GM21515 (cell line): Measurements from ENCODE around the gene UBE2D2.
"Not testable (repeated sequence)": the region's sequence is repeated elsewhere in the genome, so short reads cannot be mapped to it uniquely, and the experiment has no call there.

ENCODE experiments used
- ATAC-seq: cut with Tn5 transposase; IDR thresholded peaks from one replicate; pipeline ENCODE4 v1.9.1; 2021; ENCODE audit not compliant: unreplicated experiment

The UBE2D2 gene

DNA sequence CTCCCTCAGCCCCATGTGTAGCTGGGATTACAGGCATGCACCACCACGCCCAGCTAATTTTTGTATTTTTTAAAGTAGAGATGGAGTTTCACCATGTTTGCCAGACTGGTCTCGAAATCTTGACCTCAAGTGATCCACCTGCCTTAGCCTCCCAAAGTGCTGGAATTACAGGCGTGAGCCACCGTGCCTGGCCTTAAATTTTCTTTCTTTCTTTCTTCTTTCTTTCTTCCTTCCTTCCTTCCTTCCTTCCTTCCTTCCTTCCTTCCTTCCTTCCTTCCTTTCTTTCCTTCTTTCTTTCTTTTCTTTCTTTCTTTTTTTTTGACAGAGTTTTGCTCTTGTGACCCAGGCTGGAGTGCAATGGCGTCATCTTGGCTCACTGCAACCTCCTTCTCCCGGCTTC is 14.5 kb upstream of the UBE2D2 start:
- ATAC-seq = not testable (repeated sequence)

DNA sequence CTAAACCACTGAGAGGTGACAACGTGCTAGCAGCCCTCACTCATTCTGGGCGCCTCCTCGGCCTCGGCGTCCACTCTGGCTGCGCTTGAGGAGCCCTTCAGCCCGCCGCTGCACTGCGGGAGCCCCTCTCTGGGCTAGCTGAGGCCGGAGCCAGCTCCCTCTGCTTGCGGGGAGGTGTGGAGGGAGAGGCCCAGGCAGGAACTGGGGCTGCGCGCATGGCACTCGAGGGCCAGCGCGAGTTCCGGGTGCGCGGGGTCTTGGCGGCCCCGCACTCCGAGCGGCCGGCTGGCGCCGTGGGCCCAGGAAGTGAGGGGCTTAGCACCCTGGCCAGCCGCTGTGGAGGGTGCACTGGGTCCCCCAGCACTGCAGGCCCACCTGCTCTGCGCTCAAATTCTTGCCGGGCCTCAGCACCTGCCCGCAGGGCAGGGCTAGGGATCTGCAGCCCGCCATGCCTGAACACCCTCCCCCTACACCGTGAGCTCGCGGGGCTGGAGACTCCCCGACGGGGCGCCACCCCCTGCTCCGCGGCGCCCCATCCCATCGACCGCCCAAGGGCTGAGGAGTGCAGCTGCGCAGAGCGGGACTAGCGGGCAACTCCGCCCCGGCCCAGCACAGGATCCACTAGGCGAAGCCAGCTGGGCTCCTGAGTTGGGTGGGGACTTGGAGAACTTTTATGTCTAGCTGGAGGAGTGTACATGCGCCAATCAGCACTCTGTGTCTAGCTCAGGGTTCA is 11.8 kb upstream of the UBE2D2 start:
- ATAC-seq = no peak

DNA sequence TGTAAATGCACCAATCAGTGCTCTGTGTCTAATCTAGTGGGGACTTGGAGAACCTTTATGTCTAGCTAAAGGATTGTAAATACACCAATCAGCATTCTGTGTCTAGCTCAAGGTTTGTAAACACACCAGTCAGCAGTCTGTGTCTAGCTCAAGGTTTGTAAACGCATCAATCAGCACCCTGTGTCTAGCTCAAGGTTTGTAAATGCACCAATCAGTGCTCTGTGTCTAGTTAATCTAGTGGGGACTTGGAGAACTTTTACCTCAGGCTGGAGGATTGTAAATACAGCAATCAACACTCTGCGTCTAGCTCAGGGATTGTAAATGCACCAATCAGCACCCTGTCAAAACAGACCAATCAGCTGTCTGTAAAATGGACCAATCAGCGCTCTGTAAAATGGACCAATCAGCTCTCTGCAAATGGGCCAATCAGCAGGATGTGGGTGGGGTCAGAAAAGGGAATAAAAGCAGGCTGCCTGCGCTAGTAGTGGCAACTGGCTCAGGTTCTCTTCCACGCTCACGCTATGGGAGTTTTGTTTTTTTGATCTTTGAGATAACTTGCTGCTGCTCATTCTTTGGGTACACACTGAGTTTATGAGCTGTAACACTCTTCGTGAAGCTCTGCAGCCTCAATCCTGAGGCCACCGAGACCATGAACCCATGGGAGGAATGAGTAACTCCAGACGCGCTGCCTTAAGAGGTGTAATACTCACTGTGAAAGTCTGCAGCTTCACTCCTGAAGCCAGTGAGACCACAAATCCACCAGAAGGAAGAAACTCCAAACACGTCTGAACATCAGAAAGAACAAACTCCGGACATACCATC is 10.9 kb upstream of the UBE2D2 start:
- ATAC-seq = not testable (repeated sequence)

DNA sequence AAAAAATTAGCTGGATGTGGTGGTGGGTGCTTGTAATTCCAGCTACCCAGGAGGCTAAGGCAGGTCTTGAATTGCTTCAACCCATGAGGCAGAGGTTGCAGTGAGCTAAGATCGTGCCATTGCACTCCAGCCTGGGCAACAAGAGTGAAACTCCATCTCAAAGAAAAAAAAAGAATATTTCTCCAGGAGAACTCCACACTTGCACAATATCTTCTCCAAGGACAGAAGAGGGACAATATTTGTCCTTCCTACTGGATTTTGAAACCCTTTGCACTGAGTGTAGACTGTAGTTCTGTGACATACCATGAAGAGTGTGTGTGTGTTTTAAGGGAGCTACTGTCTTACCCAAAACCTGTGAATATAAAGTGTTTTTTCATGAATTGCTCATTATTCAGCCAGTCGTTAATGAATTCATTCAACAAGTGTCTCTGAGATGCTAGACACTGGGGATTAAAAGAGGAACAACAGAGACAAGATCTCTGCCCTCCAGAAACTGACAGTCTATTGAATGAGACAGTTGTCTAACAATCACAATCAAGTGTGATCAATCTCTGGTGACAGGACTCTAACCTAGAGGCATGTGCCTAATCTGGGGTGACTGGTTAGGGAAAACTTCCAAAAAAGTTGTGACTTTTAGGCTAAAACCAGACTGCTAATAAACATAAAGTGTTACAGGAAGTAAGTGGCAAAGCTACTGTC is 9.8 kb upstream of the UBE2D2 start:
- no peak for ATAC-seq

DNA sequence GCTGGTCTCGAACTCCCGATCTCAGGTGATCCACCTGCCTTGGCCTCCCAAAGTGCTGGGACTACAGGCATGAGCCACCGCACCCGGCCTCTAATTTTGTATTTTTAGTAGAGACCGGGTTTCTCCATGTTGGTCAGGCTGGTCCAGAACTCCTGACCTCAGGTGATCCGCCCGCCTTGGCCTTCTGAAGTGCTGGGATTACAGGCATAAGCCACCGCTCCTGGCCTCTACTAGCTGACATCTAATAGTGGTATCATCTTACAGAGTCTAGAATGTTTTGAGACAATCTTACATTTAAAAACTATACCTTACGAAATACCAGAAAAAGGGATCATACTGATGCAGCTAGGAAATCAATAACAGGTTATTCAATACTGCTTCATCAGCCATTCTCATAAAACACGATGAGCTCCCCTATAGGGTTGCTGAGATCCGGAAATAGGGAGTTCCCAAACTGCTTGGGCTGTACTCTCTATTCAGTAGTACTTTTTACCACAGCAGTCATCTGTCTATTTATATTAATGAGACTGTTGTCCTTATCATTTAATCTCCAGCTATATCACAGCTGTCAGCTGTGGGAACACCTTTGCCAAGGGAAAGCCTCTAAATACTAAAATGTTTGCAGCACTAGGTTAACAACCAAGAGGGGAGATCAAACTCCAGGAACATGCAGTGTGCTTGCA is 8.1 kb upstream of the UBE2D2 start:
- ATAC-seq = no peak

GRCh38 chr5:139554264-139554663 is 6.9 kb upstream of the UBE2D2 start:
- ATAC-seq = no peak

DNA sequence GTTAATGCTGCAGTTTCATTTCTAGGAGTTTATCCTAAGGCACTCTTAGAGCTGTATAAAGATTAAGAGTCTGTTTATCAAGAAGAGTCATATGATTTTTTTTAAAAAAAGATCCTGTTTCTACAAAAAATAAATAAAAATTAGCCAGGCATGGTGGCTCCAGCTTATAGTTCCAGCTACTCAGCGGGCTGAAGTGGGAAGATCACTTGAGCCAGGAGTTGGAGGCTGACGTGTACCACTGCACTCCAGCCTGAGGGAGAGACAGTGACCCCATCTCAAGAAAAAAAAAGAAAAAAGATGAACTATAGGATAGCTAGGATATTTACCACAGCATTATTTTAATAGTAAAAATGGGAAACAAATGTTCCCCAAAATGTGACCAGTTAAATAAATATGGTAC is 3.3 kb upstream of the UBE2D2 start:
- ATAC-seq = no peak

- peak; percentile 15 for ATAC-seq
Observed at GRCh38 chr5:139561655-139562451, 714 bp downstream of the UBE2D2 start.

- ATAC-seq = no peak
Observed at GRCh38 chr5:139562847-139563246, 1.7 kb downstream of the UBE2D2 start.

DNA sequence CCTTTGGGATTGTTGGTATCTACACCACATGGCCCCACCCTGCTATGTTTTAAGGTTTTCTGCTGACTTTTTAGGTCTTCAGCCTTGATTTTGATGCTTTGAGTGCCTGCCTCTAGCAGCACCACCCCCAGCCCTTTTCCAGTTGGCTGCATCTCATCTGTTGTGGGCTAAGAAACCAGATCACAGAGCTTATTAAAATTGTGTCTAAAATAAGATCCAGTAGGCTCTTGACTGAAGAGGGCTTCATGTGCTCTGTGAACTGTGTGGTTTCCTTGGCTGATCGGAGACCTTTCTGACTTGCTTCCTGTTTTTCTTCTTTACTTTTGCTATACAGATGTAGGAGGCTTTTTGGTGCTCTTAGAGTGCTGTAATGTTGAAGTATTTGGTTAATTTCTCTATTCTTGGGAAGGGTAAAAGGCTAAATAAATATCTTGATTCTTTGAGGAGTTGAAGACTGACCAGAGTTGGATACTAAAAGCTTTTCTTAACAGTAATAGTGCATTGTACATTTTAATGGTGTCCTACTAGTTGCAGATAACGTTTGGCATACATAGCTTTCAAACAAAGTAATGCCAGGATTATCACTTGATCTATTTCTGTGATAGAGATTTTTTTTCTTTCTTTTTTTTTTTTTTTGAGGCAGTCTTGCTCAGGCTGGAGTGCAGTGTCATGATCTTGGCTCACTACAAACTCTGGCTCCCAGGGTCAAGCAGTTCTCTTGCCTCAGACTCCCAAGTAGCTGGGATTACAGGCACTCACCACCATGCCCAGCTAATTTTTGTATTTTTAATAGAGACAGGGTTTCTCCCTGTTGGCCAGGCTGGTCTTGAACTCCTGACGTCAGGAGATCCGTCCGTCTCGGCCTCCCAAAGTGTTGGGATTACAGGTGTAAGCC is 4.5 kb downstream of the UBE2D2 start:
- ATAC-seq = peak; percentile 44

DNA sequence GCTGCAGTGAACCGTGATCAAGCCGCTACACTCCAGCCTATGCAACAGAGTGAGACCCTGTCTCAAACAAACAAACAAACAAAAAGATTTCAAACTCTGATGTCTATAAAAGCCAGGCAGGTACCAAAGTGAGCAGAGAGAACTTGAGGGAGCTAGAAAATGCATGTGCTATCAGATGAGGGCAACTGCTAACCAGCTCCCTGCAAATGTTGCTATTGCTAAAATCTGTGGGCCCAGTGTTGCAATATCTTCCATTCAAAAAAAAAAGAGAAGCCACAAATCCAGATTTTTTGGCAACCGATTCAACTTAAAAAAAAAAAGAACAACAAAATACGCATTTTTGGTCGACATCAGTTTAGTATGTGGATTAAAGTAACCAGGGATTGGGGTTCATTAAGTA is 5.5 kb downstream of the UBE2D2 start:
- ATAC-seq = no peak

- no peak for ATAC-seq
Observed at GRCh38 chr5:139569270-139569955, 8.3 kb downstream of the UBE2D2 start.

GRCh38 chr5:139571543-139571942 is 10.4 kb downstream of the UBE2D2 start:
- ATAC-seq = no peak

GRCh38 chr5:139571966-139572365 is 10.8 kb downstream of the UBE2D2 start:
- no peak for ATAC-seq

- ATAC-seq = no peak
Observed at GRCh38 chr5:139574641-139575312, 13.6 kb downstream of the UBE2D2 start.

DNA sequence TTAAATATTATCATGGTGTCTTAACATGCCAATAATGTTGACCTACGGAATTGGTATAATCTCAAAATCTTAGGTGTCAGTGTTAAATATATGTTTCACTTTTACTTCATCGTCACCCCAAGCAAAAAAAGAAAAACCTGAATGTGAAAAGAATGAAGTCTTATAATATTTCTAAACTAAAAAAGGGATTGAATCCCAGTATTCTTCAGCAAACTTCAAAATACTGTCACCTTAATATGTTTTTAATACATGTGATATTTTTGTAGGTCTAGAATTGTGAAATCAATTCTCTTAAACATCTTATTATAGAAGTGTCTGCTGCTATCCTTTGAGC is 14.1 kb downstream of the UBE2D2 start:
- ATAC-seq = no peak

GRCh38 chr5:139575751-139576150 is 14.6 kb downstream of the UBE2D2 start:
- no peak for ATAC-seq

DNA sequence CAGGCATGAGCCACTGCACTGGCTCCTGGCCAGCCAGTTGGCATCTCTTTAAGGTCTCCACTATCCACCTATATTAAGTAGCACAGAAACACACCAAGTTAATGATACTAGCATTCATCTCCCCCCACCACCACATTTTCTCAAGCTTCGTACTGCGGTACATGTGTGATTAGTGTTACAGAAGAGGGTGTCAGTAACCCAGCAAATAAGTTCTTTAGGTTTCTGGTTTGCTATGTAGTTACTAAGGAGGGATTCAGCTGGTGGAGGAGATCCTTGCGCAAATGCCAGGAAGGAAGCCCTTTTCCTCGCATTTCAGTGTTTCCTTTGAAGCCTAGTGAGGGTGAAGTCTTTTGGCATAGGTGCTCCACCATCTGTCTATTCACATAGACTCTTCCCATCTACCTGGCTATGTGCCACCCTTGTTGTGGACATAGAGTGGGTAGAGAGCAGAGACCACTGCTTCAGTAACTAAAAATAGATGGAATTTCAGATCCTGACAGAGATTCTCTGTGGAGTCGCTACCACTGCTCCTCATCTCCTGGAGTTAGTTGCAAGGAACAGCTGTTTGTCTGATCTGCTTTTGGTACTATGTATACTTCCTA is 16.7 kb downstream of the UBE2D2 start:
- ATAC-seq = no peak
